Left ventricle myocardium inferior (tissue), 1 donor: ENCODE measurements around the gene DHRSX. TPM values are rescaled to one million over a fixed set of nuclear protein-coding genes. Genes with fewer than 3 reads are reported as not detected.

Experiments used
- DNase-seq: peaks from one replicate; pipeline ENCODE4 v3.0.0-alpha.2; 2020
- H3K27ac ChIP-seq: fragments of 200-600 bp; replicated peaks from 2 replicates; pipeline ENCODE4 v1.8.0; 2021
- H3K27me3 ChIP-seq: fragments of 200-600 bp; 2 replicates; pipeline ENCODE4 v1.8.0; 2021; ENCODE audit warnings: low read depth
- H3K36me3 ChIP-seq: fragments of 200-600 bp; 2 replicates; pipeline ENCODE4 v1.8.0; 2021
- H3K4me1 ChIP-seq: fragments of 200-600 bp; 2 replicates; pipeline ENCODE4 v1.8.0; 2021
- H3K4me3 ChIP-seq: fragments of 200-600 bp; 2 replicates; pipeline ENCODE4 v1.8.0; 2021; ENCODE audit warnings: mild to moderate bottlenecking, moderate library complexity
- H3K9me3 ChIP-seq: fragments of 200-600 bp; replicated peaks from 2 replicates; pipeline ENCODE4 v1.8.0; 2021
- intact Hi-C: fragments of 100-400 bp; cut with micrococcal nuclease; formaldehyde crosslinking; loops from one replicate; pipeline ENCODE4 v1.11.0; 2022
- total RNA-seq: library from RNA; stranded (reverse); fragmentation: NEBNext Ultra II Directional; extraction: Animal tissue kit (Norgen Biotek cat#: 25700); gene quantifications from one replicate; pipeline ENCODE4 v1.2.1, GENCODE V29; 2021
- TF ChIP-seq, protein P1 (sequence below): fragments of 200-600 bp; IDR thresholded peaks from 2 replicates; pipeline ENCODE4 v1.8.0; 2021; ENCODE audit warnings: antibody characterized with exemption, mild to moderate bottlenecking, borderline replicate concordance
- donor health status: DM: no; HTN: yes; CAD: no; lungs with severe emphysema.

Gene DHRSX
- total RNA-seq, 1 donor from 2014 or later, result 35.3 TPM

DNA sequence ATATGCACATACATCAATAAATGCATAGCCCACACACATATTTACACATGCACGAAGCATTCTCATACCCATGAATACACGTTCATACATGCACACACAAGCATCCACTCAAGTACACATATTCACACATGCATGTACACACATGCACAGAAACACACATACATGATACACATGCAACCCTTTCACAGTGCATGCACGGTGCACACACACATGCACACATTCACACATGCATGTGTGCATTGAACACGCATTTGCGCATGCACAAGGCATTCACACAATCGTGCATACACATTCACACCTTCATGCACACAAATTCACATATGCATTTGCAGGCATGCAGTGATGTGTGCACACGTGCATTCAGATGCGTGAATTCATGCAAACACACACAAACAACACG lies 324.5 kb downstream of the DHRSX start:
- DNase-seq, result no peak
- Histone ChIP-seq H3K9me3 (no peaks in the 10 kb centered on the region), H3K27ac (no peak overlapping the region), H3K4me1 (no peaks in the 10 kb centered on the region), H3K36me3 (no peaks in the 10 kb centered on the region), H3K4me3 (no peak overlapping the region), H3K27me3 (no peaks in the 10 kb centered on the region)
- intact Hi-C loops, result no loop called here
- TF ChIP-seq, protein P1, sequence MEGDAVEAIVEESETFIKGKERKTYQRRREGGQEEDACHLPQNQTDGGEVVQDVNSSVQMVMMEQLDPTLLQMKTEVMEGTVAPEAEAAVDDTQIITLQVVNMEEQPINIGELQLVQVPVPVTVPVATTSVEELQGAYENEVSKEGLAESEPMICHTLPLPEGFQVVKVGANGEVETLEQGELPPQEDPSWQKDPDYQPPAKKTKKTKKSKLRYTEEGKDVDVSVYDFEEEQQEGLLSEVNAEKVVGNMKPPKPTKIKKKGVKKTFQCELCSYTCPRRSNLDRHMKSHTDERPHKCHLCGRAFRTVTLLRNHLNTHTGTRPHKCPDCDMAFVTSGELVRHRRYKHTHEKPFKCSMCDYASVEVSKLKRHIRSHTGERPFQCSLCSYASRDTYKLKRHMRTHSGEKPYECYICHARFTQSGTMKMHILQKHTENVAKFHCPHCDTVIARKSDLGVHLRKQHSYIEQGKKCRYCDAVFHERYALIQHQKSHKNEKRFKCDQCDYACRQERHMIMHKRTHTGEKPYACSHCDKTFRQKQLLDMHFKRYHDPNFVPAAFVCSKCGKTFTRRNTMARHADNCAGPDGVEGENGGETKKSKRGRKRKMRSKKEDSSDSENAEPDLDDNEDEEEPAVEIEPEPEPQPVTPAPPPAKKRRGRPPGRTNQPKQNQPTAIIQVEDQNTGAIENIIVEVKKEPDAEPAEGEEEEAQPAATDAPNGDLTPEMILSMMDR, result no peak

DNA sequence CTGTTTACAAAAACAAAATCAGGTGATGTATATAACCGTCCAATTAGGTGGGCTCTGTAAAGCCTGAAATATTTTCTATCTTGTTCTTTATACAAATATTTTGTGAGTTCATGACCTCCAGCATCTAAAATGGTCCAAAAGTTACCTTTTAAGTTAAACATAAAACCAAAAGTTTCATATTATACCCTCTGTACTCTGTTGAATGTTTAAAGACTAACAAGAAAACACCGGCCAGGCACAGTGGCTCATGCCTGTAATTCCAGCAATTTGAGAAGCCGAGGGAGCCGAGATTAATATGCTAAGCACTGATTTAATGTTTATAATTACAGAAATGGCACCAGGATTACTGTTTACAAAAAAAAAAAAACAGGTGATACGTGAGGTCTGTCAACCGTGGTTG lies 328.4 kb downstream of the DHRSX start:
- DNase-seq, result no peak
- no peaks in the 10 kb centered on the region for H3K4me1 ChIP-seq
- no peaks in the 10 kb centered on the region for H3K27me3 ChIP-seq
- H3K27ac ChIP-seq, result no peak overlapping the region
- intact Hi-C loops, result no loop called here
- TF ChIP-seq, protein P1, result no peak
- no peaks in the 10 kb centered on the region for H3K36me3 ChIP-seq
- H3K9me3 ChIP-seq, result peaks cover 21% of the 10 kb centered on the region
- no peak overlapping the region for H3K4me3 ChIP-seq

Other genes with a start within 250 kb of the DHRSX start
- 64.8 TPM for gene ZBED1, start within 50 bp of the DHRSX start, total RNA-seq
- 306 TPM for gene CD99, start 190.3 kb upstream of the DHRSX start, total RNA-seq